H1 (cell line): ENCODE data around the gene TPRN. TPM values are rescaled to one million over a fixed set of nuclear protein-coding genes. Genes with fewer than 3 reads are reported as not detected.

Experiments
- CTCF ChIA-PET: fragments of 300-600 bp; sonication (Branson Sonifier 250); formaldehyde crosslinking; loops from one replicate; lab custom pipeline; 2021; ENCODE audit not compliant: partially characterized antibody; lab: Charles Lee
- POLR2A ChIA-PET: fragments of 300-600 bp; sonication (Branson Sonifier 250); formaldehyde crosslinking; loops from one replicate; lab custom pipeline; 2021; ENCODE audit warnings: inconsistent platforms; ENCODE audit not compliant: partially characterized antibody; lab: Charles Lee
- DNase-seq, 2 experiments: peaks; one replicate each; pipeline versions ENCODE4 v3.0.0 to v3.0.0-alpha.2; 2010 to 2022; ENCODE audit warnings: low spot score in 2 of 2, low read depth in 1 of 2, mixed read lengths in 1 of 2
- FAIRE-seq: peaks from 2 replicates; lab custom pipeline; 2011; peaks lifted over from hg19 to GRCh38; lab: Jason Lieb, UNC
- H2AFZ ChIP-seq: 2 replicates; pipeline ENCODE4 v1.8.1; 2012; ENCODE audit warnings: low read length, inconsistent platforms
- H2AK5ac ChIP-seq: 2 replicates; pipeline ENCODE4 v1.6.1; 2013; ENCODE audit warnings: low read depth, low read length
- H2BK120ac ChIP-seq: replicated peaks from 2 replicates; pipeline ENCODE3; 2013; ENCODE audit warnings: low read depth, low read length, inconsistent platforms
- H2BK12ac ChIP-seq: 2 replicates; pipeline ENCODE4 v1.6.1; 2013; ENCODE audit warnings: low read depth, low read length
- H2BK15ac ChIP-seq: 2 replicates; pipeline ENCODE4 v1.6.1; 2013; ENCODE audit warnings: low read length
- H2BK20ac ChIP-seq: 2 replicates; pipeline ENCODE4 v1.6.1; 2013; ENCODE audit warnings: low read length
- H2BK5ac ChIP-seq: 2 replicates; pipeline ENCODE4 v1.6.1; 2013; ENCODE audit warnings: low read depth, low read length
- H3K14ac ChIP-seq: 2 replicates; pipeline ENCODE4 v1.6.1; 2013; ENCODE audit warnings: inconsistent platforms; ENCODE audit not compliant: insufficient read length
- H3K18ac ChIP-seq: 2 replicates; pipeline ENCODE4 v1.6.1; 2013; ENCODE audit warnings: low read length; ENCODE audit errors: extremely low read depth
- H3K23ac ChIP-seq: 2 replicates; pipeline ENCODE4 v1.6.1; 2013; ENCODE audit warnings: inconsistent platforms; ENCODE audit not compliant: insufficient read length
- H3K23me2 ChIP-seq: 2 replicates; pipeline ENCODE4 v1.6.1; 2013; ENCODE audit warnings: low read depth, low read length
- H3K27ac ChIP-seq: 2 replicates; pipeline ENCODE4 v1.6.1; 2011; ENCODE audit warnings: low read depth, low read length, inconsistent platforms
- H3K27me3 ChIP-seq, 4 experiments: replicated peaks in 1 of 4; 1 replicate in 1 of 4; 2 replicates in 3 of 4; pipeline versions ENCODE4 v1.6.1 to v1.8.1; 2011 to 2013; ENCODE audit warnings: low read length in 3 of 4, mild to moderate bottlenecking in 3 of 4, inconsistent platforms in 2 of 4, mixed read lengths in 2 of 4, moderate library complexity in 1 of 4; ENCODE audit not compliant: control insufficient read depth in 3 of 4, insufficient read depth in 3 of 4; ENCODE audit errors: extremely low read depth in 1 of 4
- H3K36me3 ChIP-seq, 4 experiments: 2 replicates each; pipeline versions ENCODE4 v1.6.1 to v1.8.1; 2011 to 2013; ENCODE audit warnings: mild to moderate bottlenecking in 4 of 4, low read length in 3 of 4, moderate library complexity in 2 of 4, control low read depth in 1 of 4, inconsistent platforms in 1 of 4; ENCODE audit not compliant: insufficient read depth in 4 of 4, control insufficient read depth in 2 of 4
- H3K4ac ChIP-seq: replicated peaks from 2 replicates; pipeline ENCODE3; 2013; ENCODE audit warnings: low read length, low read depth, mixed read lengths, inconsistent platforms; ENCODE audit not compliant: insufficient read length
- H3K4me1 ChIP-seq, 4 experiments: replicated peaks in 1 of 4; 1 replicate in 1 of 4; 2 replicates in 3 of 4; pipeline versions ENCODE4 v1.6.1 to v1.8.1; 2011 to 2013; ENCODE audit warnings: low read length in 3 of 4, inconsistent platforms in 2 of 4, mixed read lengths in 1 of 4; ENCODE audit not compliant: insufficient read depth in 4 of 4, control insufficient read depth in 3 of 4
- H3K4me2 ChIP-seq, 2 experiments: 2 replicates each; pipeline versions ENCODE4 v1.6.1 to v1.8.1; 2011 to 2013; ENCODE audit warnings: low read depth in 2 of 2, low read length in 2 of 2, control low read depth in 1 of 2, inconsistent platforms in 1 of 2, mild to moderate bottlenecking in 1 of 2; ENCODE audit not compliant: insufficient read depth in 1 of 2
- H3K4me3 ChIP-seq, 4 experiments: fragments of 200-600, 300-600 bp in 1 of 4; sonication (generic), shearing (Covaris generic), sonication (Bioruptor Twin) in 1 of 4; 2 replicates each; pipeline versions ENCODE4 v1.5.1 to v1.8.1; 2011 to 2016; ENCODE audit warnings: low read length in 4 of 4, low read depth in 3 of 4, control low read depth in 2 of 4, inconsistent platforms in 2 of 4, mild to moderate bottlenecking in 2 of 4, mixed read lengths in 1 of 4, moderate library complexity in 1 of 4; ENCODE audit not compliant: insufficient read depth in 2 of 4; ENCODE audit errors: extremely low read depth in 1 of 4
- H3K56ac ChIP-seq: replicated peaks from 2 replicates; pipeline ENCODE3; 2013; ENCODE audit warnings: low read depth, mild to moderate bottlenecking, mixed read lengths, low read length, inconsistent platforms; ENCODE audit not compliant: insufficient read length
- H3K79me1 ChIP-seq: 2 replicates; pipeline ENCODE4 v1.6.1; 2013; ENCODE audit warnings: low read depth, low read length, control low read depth
- H3K79me2 ChIP-seq, 2 experiments: 2 replicates each; pipeline versions ENCODE4 v1.6.1 to v1.8.1; 2012 to 2013; ENCODE audit warnings: low read length in 2 of 2, mild to moderate bottlenecking in 2 of 2, inconsistent platforms in 1 of 2; ENCODE audit not compliant: insufficient read depth in 2 of 2, control insufficient read depth in 1 of 2
- H3K9ac ChIP-seq, 4 experiments: replicated peaks in 1 of 4; 1 replicate in 1 of 4; 2 replicates in 3 of 4; pipeline versions ENCODE4 v1.6.1 to v1.8.1; 2011 to 2013; ENCODE audit warnings: low read depth in 3 of 4, low read length in 3 of 4, control low read depth in 2 of 4, mild to moderate bottlenecking in 2 of 4, moderate library complexity in 2 of 4, inconsistent platforms in 1 of 4; ENCODE audit errors: extremely low read depth in 1 of 4
- H3K9me3 ChIP-seq, 2 experiments: 2 replicates each; pipeline versions ENCODE4 v1.6.1 to v1.8.1; 2012 to 2013; ENCODE audit warnings: mild to moderate bottlenecking in 2 of 2, moderate library complexity in 2 of 2, control low read depth in 1 of 2, inconsistent platforms in 1 of 2, low read depth in 1 of 2, low read length in 1 of 2, mixed read lengths in 1 of 2; ENCODE audit not compliant: insufficient read depth in 2 of 2
- H4K20me1 ChIP-seq, 2 experiments: replicated peaks in 1 of 2; 2 replicates each; pipeline versions ENCODE3 to v1.8.1; 2011 to 2013; ENCODE audit warnings: inconsistent platforms in 2 of 2, low read length in 2 of 2, mild to moderate bottlenecking in 1 of 2; ENCODE audit not compliant: insufficient read depth in 2 of 2, control insufficient read depth in 1 of 2
- H4K5ac ChIP-seq: 2 replicates; pipeline ENCODE4 v1.6.1; 2013; ENCODE audit warnings: low read length, low read depth, mixed read lengths, inconsistent platforms; ENCODE audit not compliant: insufficient read length
- H4K8ac ChIP-seq: 2 replicates; pipeline ENCODE4 v1.8.0; 2013; ENCODE audit warnings: mild to moderate bottlenecking, moderate library complexity, low read length, inconsistent platforms; ENCODE audit not compliant: insufficient read depth; ENCODE audit errors: extremely low read depth
- H4K91ac ChIP-seq: replicated peaks from 2 replicates; pipeline ENCODE3; 2013; ENCODE audit warnings: low read length, mixed read lengths, inconsistent platforms; ENCODE audit not compliant: insufficient read length
- ATF3 ChIP-seq: IDR thresholded peaks from 2 replicates; pipeline ENCODE4 v1.6.1; 2011; ENCODE audit warnings: low read depth, mild to moderate bottlenecking, low read length; ENCODE audit not compliant: insufficient read depth
- CHD2 ChIP-seq: IDR thresholded peaks from 2 replicates; pipeline ENCODE4 v1.6.1; 2012; ENCODE audit warnings: low read length, improper control_type of control experiment
- CTBP2 ChIP-seq: IDR thresholded peaks from 2 replicates; pipeline ENCODE4 v1.7.0; 2011; ENCODE audit warnings: borderline replicate concordance, mild to moderate bottlenecking, moderate library complexity, mixed read lengths, low read length; ENCODE audit not compliant: insufficient read depth, insufficient read length
- CTCF ChIP-seq, 3 experiments: IDR thresholded peaks; 1 replicate in 2 of 3; 2 replicates in 1 of 3; pipeline versions ENCODE4 v1.5.1 to v1.6.1; 2011; ENCODE audit warnings: low read length in 3 of 3, mild to moderate bottlenecking in 3 of 3, inconsistent platforms in 2 of 3, low read depth in 1 of 3, moderate library complexity in 1 of 3; ENCODE audit not compliant: insufficient read depth in 1 of 3; ENCODE audit errors: control extremely low read depth in 1 of 3
- PHF8 ChIP-seq: fragments of 200-600 bp; sonication (generic); conservative IDR thresholded peaks from 2 replicates; pipeline ENCODE4 v1.7.1; 2012; ENCODE audit warnings: low read depth, mild to moderate bottlenecking, inconsistent platforms, low read length, moderate library complexity
- POLR2A ChIP-seq, 2 experiments: IDR thresholded peaks; 1 replicate in 1 of 2; 2 replicates in 1 of 2; pipeline ENCODE4 v1.6.1; 2011; ENCODE audit warnings: low read depth in 2 of 2, low read length in 2 of 2, mild to moderate bottlenecking in 2 of 2; ENCODE audit errors: control extremely low read depth in 1 of 2
- RFX5 ChIP-seq: IDR thresholded peaks from 2 replicates; pipeline ENCODE4 v1.6.1; 2011; ENCODE audit warnings: low read depth, low read length, improper control_type of control experiment, borderline replicate concordance
- SAP30 ChIP-seq: fragments of 300-600 bp; sonication (generic); IDR thresholded peaks from 2 replicates; pipeline ENCODE4 v1.7.1; 2012; ENCODE audit warnings: low read length, moderate library complexity, mild to moderate bottlenecking, inconsistent platforms; ENCODE audit not compliant: insufficient read depth, insufficient replicate concordance
- SP4 ChIP-seq: IDR thresholded peaks from 2 replicates; pipeline ENCODE4 v1.6.1; 2012; ENCODE audit warnings: low read length, inconsistent platforms
- ZNF274 ChIP-seq: IDR thresholded peaks from 2 replicates; pipeline ENCODE4 v1.7.0; 2012; ENCODE audit warnings: low read length, borderline replicate concordance; ENCODE audit errors: extremely low read depth
- WGBS, 2 experiments: shearing (Covaris generic) in 1 of 2; methylation state at CpG; one replicate each; pipeline versions ENCODE4 v1.1.6 to v1.1.7; 2013 to 2015; ENCODE audit warnings: low lambda C conversion rate in 2 of 2, mixed read lengths in 2 of 2, inconsistent platforms in 1 of 2, low coverage in 1 of 2, missing lambda C conversion rate in 1 of 2; ENCODE audit not compliant: insufficient replicate concordance in 2 of 2, insufficient coverage in 1 of 2, insufficient read length in 1 of 2; ENCODE audit errors: extremely low coverage in 1 of 2, missing lambda C conversion rate in 1 of 2; 5-methylcytosine and 5-hydroxymethylcytosine counted together
- polyA plus RNA-seq, 7 experiments: library from polyadenylated mRNA; depleted of rRNA in 3 of 7; stranded (reverse) in 5 of 7; unstranded in 2 of 7; fragments of >200 nt in 5 of 7; fragments of 200-250 nt in 2 of 7; gene quantifications; 1 replicate in 5 of 7; 2 replicates in 1 of 7; 4 replicates in 1 of 7; pipeline versions ENCODE4 v1.2.1 to v1.2.3, GENCODE V29; 2011 to 2013; ENCODE audit warnings: missing spikeins in 2 of 7, mixed read lengths in 2 of 7
- total RNA-seq: library from RNA; stranded (reverse); fragmentation: NEBNext Ultra II Directional; extraction: Animal tissue kit (Norgen Biotek cat#: 25700); gene quantifications from 2 replicates; pipeline ENCODE4 v1.2.1, GENCODE V29; 2021

Gene TPRN
- total and polyA plus RNA-seq, 2 of the 8 experiments (the other 6 are each of a cell fraction or from before 2014, with no cell fraction given) = 9.7 to 23.2 TPM

DNA sequence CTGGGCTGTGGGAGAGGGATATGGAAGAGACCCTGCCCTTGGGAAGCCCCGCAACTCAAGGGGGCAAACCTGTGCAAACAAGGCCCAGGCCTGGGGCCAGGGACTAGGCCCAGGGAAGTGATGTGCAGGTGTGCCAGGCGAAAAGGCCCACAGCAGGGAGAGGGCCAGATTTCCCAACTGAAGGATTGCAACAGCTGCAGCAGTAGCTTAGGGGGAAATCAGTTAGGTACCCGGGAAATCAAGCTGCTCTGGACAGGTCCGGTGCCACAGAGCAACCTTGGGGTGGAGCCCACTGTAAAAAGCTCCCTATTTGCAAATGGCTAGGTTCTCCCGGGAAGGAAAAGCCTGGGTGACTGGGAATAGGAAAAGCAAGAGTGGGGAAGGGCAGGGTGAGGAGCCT, 51.2 kb downstream of the TPRN start:
- POLR2A ChIA-PET = interaction anchor here (0.8 to 1.7 kb wide), 6 partner anchors 16 to 93 kb away, joined by 3 to 4 read pairs (median 4); partner anchors contain the start of genes ANAPC2 and SSNA1
- no peak overlapping the region for H2BK20ac ChIP-seq
- no peak for TF ChIP-seq PHF8
- no peak for TF ChIP-seq CTBP2
- no peak for TF ChIP-seq POLR2A (IDR thresholded peaks at IDR 0.05; ENCODE audit: control extremely low read depth in 1 of 2, low read depth in 2 of 2, low read length in 2 of 2)
- no peak for TF ChIP-seq ZNF274
- TF ChIP-seq ATF3 = no peak
- TF ChIP-seq SAP30 = no peak
- no peak for TF ChIP-seq CTCF (IDR thresholded peaks at IDR 0.05; ENCODE audit: control extremely low read depth in 1 of 3, insufficient read depth in 1 of 3, low read depth in 1 of 3, low read length in 3 of 3)
- TF ChIP-seq SP4 = no peak
- no peak for TF ChIP-seq CHD2
- no peak for TF ChIP-seq RFX5

More for the DNA sequence above, 51.2 kb downstream of the TPRN start:
- H3K4me1 ChIP-seq = peaks cover 0 to 9% (median 0%) of the 10 kb centered on the region in 4 experiments; a peak in 1 of 7 replicates
- peaks cover 0 to 7% of the 10 kb centered on the region in 2 experiments; a peak in 3 of 4 replicates for H3K9me3 ChIP-seq
- H3K23ac ChIP-seq = no peak overlapping the region
- no peaks in the 10 kb centered on the region for H3K79me1 ChIP-seq
- DNase-seq (no peak), FAIRE-seq (no peak)
- no peaks in the 10 kb centered on the region; a peak in 1 of 4 replicates for H3K79me2 ChIP-seq
- H4K8ac ChIP-seq = no peak overlapping the region
- H3K4ac ChIP-seq = no peak overlapping the region
- no peak overlapping the region for H2BK120ac ChIP-seq
- CTCF ChIA-PET = interaction anchor here (0.6 to 3.6 kb wide), 14 partner anchors 10 to 171 kb away, joined by 3 to 24 read pairs (median 4); partner anchors contain the start of genes GRIN1, LRRC26 and PAXX
- H2AFZ ChIP-seq = no peak overlapping the region
- no peak overlapping the region; a peak in 1 of 4 replicates for H3K4me2 ChIP-seq
- 91% methylated on average over 5 of the region's 5 CpGs; no CpG with 5 or more reads in 1 of the 2 experiments for WGBS, 2 experiments
- no peak overlapping the region for H3K14ac ChIP-seq
- H3K4me3 ChIP-seq = no peak overlapping the region
- no peak overlapping the region for H3K27ac ChIP-seq
- H4K5ac ChIP-seq = no peak overlapping the region
- no peak overlapping the region for H3K9ac ChIP-seq
- no peak overlapping the region for H2BK5ac ChIP-seq
- H3K27me3 ChIP-seq = peaks cover 0 to 2% (median 0%) of the 10 kb centered on the region in 4 experiments; a peak in 3 of 7 replicates
- no peak overlapping the region for H2AK5ac ChIP-seq
- no peak overlapping the region for H2BK12ac ChIP-seq
- H4K91ac ChIP-seq = no peak overlapping the region
- no peak overlapping the region for H3K56ac ChIP-seq
- H3K36me3 ChIP-seq = no peaks in the 10 kb centered on the region; a peak in 1 of 8 replicates
- peaks cover 2% of the 10 kb centered on the region; the same call in 1 of the 2 replicates for H3K23me2 ChIP-seq
- no peak overlapping the region for H3K18ac ChIP-seq
- H4K20me1 ChIP-seq = peaks cover 3 to 17% of the 10 kb centered on the region in 2 experiments
- no peak overlapping the region for H2BK15ac ChIP-seq
